ENCODE results near the gene SPEF1. TPM values are rescaled to one million over a fixed set of nuclear protein-coding genes. Genes with fewer than 3 reads are reported as not detected.
A peak's percentile ranks its signal among the peaks of the same experiment; 100 is the strongest.

SPEF1 gene
- total RNA-seq, 1 donor from 2014 or later, result not detected

DNA sequence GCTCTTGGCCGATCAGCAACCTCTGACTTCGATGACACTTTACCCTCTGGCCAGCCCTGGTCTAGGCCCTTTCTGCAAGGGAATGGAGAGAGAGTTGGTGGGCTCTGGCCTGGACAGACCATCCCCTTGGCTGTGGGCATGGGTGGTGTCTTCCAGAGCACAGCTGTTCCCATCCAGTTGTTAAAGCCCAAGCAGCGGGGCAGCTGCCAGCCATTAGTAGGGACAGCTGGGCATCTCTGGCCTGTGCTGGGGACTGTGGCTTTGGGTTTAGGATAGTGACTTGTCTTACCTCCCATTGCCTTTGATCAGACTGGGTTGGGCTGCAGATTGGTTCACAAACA, 17.6 kb upstream of the SPEF1 start:
- Mint-ChIP-seq H3K27ac (ENCODE audit: unreplicated experiment) (peak overlapping the region; percentile 90), H3K4me1 (ENCODE audit: unreplicated experiment) (peaks cover 74% of the 10 kb centered on the region)

DNA sequence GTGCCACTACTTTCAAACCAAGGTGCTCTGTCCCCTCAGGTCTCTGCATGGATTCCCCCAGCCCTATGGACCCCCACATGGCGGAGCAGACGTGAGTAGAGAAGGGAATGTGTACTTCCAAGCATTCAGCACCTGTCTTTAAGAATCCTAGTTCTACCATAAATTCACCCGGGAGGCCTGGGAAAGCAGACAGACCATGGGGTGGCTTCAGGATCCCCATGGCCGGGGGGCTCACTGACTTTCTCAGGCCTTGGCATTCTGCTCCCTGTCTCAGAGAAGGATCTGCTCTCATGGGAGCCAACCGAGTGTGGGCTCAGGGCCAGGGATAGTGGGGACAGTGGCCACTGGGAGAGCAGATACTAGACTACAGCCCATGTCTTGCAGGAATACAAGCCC, 17.1 kb upstream of the SPEF1 start:
- TF ChIP-seq, protein P1, sequence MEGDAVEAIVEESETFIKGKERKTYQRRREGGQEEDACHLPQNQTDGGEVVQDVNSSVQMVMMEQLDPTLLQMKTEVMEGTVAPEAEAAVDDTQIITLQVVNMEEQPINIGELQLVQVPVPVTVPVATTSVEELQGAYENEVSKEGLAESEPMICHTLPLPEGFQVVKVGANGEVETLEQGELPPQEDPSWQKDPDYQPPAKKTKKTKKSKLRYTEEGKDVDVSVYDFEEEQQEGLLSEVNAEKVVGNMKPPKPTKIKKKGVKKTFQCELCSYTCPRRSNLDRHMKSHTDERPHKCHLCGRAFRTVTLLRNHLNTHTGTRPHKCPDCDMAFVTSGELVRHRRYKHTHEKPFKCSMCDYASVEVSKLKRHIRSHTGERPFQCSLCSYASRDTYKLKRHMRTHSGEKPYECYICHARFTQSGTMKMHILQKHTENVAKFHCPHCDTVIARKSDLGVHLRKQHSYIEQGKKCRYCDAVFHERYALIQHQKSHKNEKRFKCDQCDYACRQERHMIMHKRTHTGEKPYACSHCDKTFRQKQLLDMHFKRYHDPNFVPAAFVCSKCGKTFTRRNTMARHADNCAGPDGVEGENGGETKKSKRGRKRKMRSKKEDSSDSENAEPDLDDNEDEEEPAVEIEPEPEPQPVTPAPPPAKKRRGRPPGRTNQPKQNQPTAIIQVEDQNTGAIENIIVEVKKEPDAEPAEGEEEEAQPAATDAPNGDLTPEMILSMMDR (IDR thresholded peaks at IDR 0.05), result no peak
- no peak for DNase-seq (ENCODE audit: extremely low spot score, unreplicated experiment)
- no peaks in the 10 kb centered on the region for H3K27me3 Mint-ChIP-seq (ENCODE audit: unreplicated experiment)
- peak overlapping the region; percentile 90 for H3K27ac Mint-ChIP-seq (ENCODE audit: unreplicated experiment)
- no peaks in the 10 kb centered on the region for H3K9me3 Mint-ChIP-seq (ENCODE audit: unreplicated experiment)
- H3K4me3 Mint-ChIP-seq (ENCODE audit: unreplicated experiment), result peak overlapping the region; percentile 94
- peaks cover 69% of the 10 kb centered on the region for H3K4me1 Mint-ChIP-seq (ENCODE audit: unreplicated experiment)
- peaks cover 41% of the 10 kb centered on the region for H3K36me3 Mint-ChIP-seq (ENCODE audit: unreplicated experiment)

More for the DNA sequence above, 17.6 kb upstream of the SPEF1 start:
- DNase-seq (ENCODE audit: extremely low spot score, unreplicated experiment), result no peak
- no peaks in the 10 kb centered on the region for H3K9me3 Mint-ChIP-seq (ENCODE audit: unreplicated experiment)
- H3K4me3 Mint-ChIP-seq (ENCODE audit: unreplicated experiment), result peak overlapping the region; percentile 94
- TF ChIP-seq, protein P1 (IDR thresholded peaks at IDR 0.05), result no peak
- H3K36me3 Mint-ChIP-seq (ENCODE audit: unreplicated experiment), result peaks cover 46% of the 10 kb centered on the region
- no peaks in the 10 kb centered on the region for H3K27me3 Mint-ChIP-seq (ENCODE audit: unreplicated experiment)

DNA sequence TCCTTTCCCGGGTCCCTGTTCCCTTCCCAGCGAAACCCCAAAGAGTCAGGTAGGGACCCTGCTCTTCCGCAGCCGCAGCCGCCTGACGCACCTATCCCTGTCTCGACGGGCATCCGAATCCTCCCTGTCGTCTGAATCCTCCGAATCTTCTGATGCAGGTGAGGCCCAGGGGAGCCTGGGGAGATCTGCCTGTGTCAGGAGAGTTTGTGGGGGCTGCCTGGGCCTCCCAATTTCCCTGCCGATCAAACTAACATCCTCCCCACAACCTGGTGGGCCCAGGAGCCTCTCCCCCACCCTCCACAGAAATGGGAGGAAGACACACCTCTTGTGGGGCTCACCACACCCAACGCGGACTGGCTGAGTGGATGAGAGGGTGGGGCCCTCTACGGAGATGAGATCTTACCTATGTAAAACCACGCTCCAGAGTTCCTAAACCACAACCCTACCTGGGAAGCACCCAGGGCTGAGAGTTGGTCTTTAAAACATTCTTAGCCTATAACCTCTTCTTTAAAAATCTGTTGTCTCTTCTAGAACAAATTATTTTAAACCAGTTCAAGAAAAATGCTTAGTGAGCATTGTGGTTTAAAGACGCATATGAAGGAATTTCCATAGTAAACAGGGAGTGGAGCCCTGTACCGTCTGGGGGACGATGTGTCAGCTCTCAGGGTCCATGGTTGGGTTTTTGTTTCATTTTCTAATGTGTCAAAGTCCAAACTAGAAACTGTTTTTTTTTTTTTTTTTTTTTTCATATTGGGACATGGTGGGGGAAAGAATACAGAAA, 16.5 kb upstream of the SPEF1 start:
- peak overlapping the region; percentile 94 for H3K4me3 Mint-ChIP-seq (ENCODE audit: unreplicated experiment)
- peaks cover 37% of the 10 kb centered on the region for H3K36me3 Mint-ChIP-seq (ENCODE audit: unreplicated experiment)
- TF ChIP-seq, protein P1 (IDR thresholded peaks at IDR 0.05), result no peak
- peaks cover 63% of the 10 kb centered on the region for H3K4me1 Mint-ChIP-seq (ENCODE audit: unreplicated experiment)
- DNase-seq (ENCODE audit: extremely low spot score, unreplicated experiment), result no peak
- peak overlapping the region; percentile 90 for H3K27ac Mint-ChIP-seq (ENCODE audit: unreplicated experiment)
- H3K27me3 Mint-ChIP-seq (ENCODE audit: unreplicated experiment), result no peaks in the 10 kb centered on the region
- no peaks in the 10 kb centered on the region for H3K9me3 Mint-ChIP-seq (ENCODE audit: unreplicated experiment)

DNA sequence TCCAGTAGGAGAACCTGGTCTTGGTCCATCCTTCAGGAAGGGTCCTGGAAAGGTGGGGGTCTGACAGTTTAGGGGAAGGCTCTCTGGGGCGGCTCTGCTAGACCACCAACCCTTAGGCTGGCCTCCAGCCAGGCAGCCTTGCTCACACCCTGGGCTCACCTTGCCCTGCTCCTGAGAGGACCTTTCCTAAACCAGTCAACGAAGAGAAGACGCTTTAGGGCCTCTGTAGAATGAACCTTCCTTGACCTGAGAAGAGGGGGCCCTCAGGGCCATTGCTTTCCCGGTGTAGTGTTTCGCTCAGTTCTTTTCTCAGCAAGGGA, 15.9 kb upstream of the SPEF1 start:
- H3K4me3 Mint-ChIP-seq (ENCODE audit: unreplicated experiment), result peak overlapping the region; percentile 94
- peaks cover 32% of the 10 kb centered on the region for H3K36me3 Mint-ChIP-seq (ENCODE audit: unreplicated experiment)
- H3K9me3 Mint-ChIP-seq (ENCODE audit: unreplicated experiment), result no peaks in the 10 kb centered on the region
- TF ChIP-seq, protein P1 (IDR thresholded peaks at IDR 0.05), result no peak
- H3K4me1 Mint-ChIP-seq (ENCODE audit: unreplicated experiment), result peaks cover 58% of the 10 kb centered on the region
- H3K27ac Mint-ChIP-seq (ENCODE audit: unreplicated experiment), result peak overlapping the region; percentile 90
- no peak for DNase-seq (ENCODE audit: extremely low spot score, unreplicated experiment)
- H3K27me3 Mint-ChIP-seq (ENCODE audit: unreplicated experiment), result no peaks in the 10 kb centered on the region

DNA sequence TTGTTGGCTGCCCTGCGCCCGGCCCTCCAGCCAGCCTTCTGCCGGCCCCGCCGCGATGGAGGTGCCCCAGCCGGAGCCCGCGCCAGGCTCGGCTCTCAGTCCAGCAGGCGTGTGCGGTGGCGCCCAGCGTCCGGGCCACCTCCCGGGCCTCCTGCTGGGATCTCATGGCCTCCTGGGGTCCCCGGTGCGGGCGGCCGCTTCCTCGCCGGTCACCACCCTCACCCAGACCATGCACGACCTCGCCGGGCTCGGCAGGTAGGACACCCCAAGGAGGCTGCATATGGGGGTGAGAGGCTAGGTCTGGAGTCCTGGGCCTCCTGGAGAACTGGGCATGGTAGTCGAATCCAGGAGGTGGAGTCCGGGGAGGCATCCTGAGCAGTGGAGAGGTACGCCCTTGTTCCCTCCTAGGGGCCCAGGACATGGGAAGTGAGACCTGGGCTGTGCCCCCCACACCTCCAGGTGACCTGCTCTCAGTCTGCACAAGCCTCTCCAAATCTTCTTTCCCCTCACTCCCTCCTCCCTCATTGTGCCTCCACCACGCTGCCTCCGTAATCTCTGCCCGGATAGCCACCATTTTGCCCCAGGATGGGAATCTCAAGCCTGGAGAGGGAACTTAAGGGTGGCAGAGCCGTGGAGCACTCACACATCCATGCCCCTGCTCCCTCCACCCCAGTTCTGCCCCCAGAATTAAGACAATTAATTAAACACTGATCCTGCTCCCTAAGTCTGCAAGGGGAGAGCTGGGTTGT, 15.4 kb upstream of the SPEF1 start:
- TF ChIP-seq, protein P1 (IDR thresholded peaks at IDR 0.05), result no peak
- peaks cover 54% of the 10 kb centered on the region for H3K4me1 Mint-ChIP-seq (ENCODE audit: unreplicated experiment)
- DNase-seq (ENCODE audit: extremely low spot score, unreplicated experiment), result no peak
- no peaks in the 10 kb centered on the region for H3K9me3 Mint-ChIP-seq (ENCODE audit: unreplicated experiment)
- H3K36me3 Mint-ChIP-seq (ENCODE audit: unreplicated experiment), result peaks cover 27% of the 10 kb centered on the region
- H3K27ac Mint-ChIP-seq (ENCODE audit: unreplicated experiment), result peak overlapping the region; percentile 90
- peak overlapping the region; percentile 94 for H3K4me3 Mint-ChIP-seq (ENCODE audit: unreplicated experiment)
- H3K27me3 Mint-ChIP-seq (ENCODE audit: unreplicated experiment), result no peaks in the 10 kb centered on the region

All from osteocyte (in vitro differentiated cells).